ENCODE measurements around the gene RSBN1. TPM values are rescaled to one million over a fixed set of nuclear protein-coding genes. Genes with fewer than 3 reads are reported as not detected.

RSBN1 gene
- total and polyA plus RNA-seq, 2 experiments from 2014 or later, result 15.4 to 17.4 TPM

- Mint-ChIP-seq H3K36me3 (ENCODE audit: low read depth) (peaks cover 7% of the 10 kb centered on the region; the same call in 2 of the 3 replicates), H3K27me3 (ENCODE audit: insufficient read depth, low read depth, poor library complexity) (no peaks in the 10 kb centered on the region), H3K27ac (0 out of 2 replicates have a peak overlapping the region, but pooled peaks have one; percentile 18), H3K4me3 (no peak overlapping the region), H3K9me3 (no peaks in the 10 kb centered on the region), H3K4me1 (peaks cover 8% of the 10 kb centered on the region)
- Histone ChIP-seq H3K36me3 (ENCODE audit: insufficient read depth) (no peaks in the 10 kb centered on the region), H3F3A (replicated peaks; ENCODE audit: low read depth) (no peaks in the 10 kb centered on the region), H3K9me2 (ENCODE audit: insufficient read depth) (no peaks in the 10 kb centered on the region), H3K4me1 (ENCODE audit: insufficient read depth) (peaks cover 10% of the 10 kb centered on the region), H3K79me2 (replicated peaks; ENCODE audit: insufficient read depth) (peaks cover 100% of the 10 kb centered on the region), H2AFZ (no peak overlapping the region), H3K27ac (ENCODE audit: low read depth) (no peak overlapping the region), H4K20me1 (replicated peaks; ENCODE audit: insufficient read depth) (peaks cover 29% of the 10 kb centered on the region; the same call in 1 of the 2 replicates), H3K4me2 (no peak overlapping the region), H3K4me3 (no peak overlapping the region), H3K27me3 (ENCODE audit: insufficient read depth) (no peaks in the 10 kb centered on the region)
- DNase-seq (ENCODE audit: low spot score) (no peak), ATAC-seq (no peak)
- TF ChIP-seq EZH2phosphoT487 (IDR thresholded peaks at IDR 0.05; ENCODE audit: unreplicated experiment), result no peak
- TF ChIP-seq NANOG (IDR thresholded peaks at IDR 0.05; ENCODE audit: borderline replicate concordance), result no peak
- no peak for TF ChIP-seq ZNF331 (CRISPR knock-in tag; IDR thresholded peaks at IDR 0.05; ENCODE audit: low read depth)
- no peak for TF ChIP-seq CTCF (conservative IDR thresholded peaks at IDR 0.05; ENCODE audit: low read depth in 2 of 2)
- TF ChIP-seq ZNF114 (CRISPR knock-in tag; IDR thresholded peaks at IDR 0.05), result no peak
- no peak for TF ChIP-seq EZH2 (IDR thresholded peaks at IDR 0.05; ENCODE audit: low read depth, unreplicated experiment)
- no peak for TF ChIP-seq ETS1 (IDR thresholded peaks at IDR 0.05)
- TF ChIP-seq ZNF462 (CRISPR knock-in tag; IDR thresholded peaks at IDR 0.05), result no peak
- TF ChIP-seq STAT1 (IDR thresholded peaks at IDR 0.05; ENCODE audit: unreplicated experiment), result no peak
- no peak for TF ChIP-seq REST (IDR thresholded peaks at IDR 0.05; ENCODE audit: unreplicated experiment)
- no peak for TF ChIP-seq CREB1 (CRISPR knock-in tag; IDR thresholded peaks at IDR 0.05; ENCODE audit: low read depth)
- TF ChIP-seq POLR2AphosphoS5 (IDR thresholded peaks at IDR 0.05; ENCODE audit: low read depth), result no peak
Measured at GRCh38 chr1:113804421-113805255, 7.6 kb downstream of the RSBN1 start.
